Peyer's patch (tissue), 4 donors: ENCODE results near the gene MED22. TPM values are rescaled to one million over a fixed set of nuclear protein-coding genes. Genes with fewer than 3 reads are reported as not detected.
A peak's percentile ranks its signal among the peaks of the same experiment; 100 is the strongest.
"Not testable (repeated sequence)": the region's sequence is repeated elsewhere in the genome, so short reads cannot be mapped to it uniquely, and the experiment has no call there.

Experiments used
- DNase-seq, 3 donors: peaks; one replicate each; pipeline ENCODE4 v3.0.0-alpha.2; 2017 to 2019
- H3K27ac ChIP-seq, 4 donors: fragments of 200-600 bp; sonication (generic); one replicate each; pipeline ENCODE4 v1.5.1; 2016 to 2019
- H3K27me3 ChIP-seq, 2 donors: fragments of 200-600 bp; sonication (generic); one replicate each; pipeline ENCODE4 v1.5.1; 2019
- H3K36me3 ChIP-seq, 3 donors: fragments of 200-600 bp; sonication (generic); one replicate each; pipeline ENCODE4 v1.5.1; 2016 to 2019
- H3K4me1 ChIP-seq, 4 donors: fragments of 200-600 bp; sonication (generic); one replicate each; pipeline ENCODE4 v1.5.1; 2016 to 2019
- H3K4me3 ChIP-seq, 4 donors: fragments of 200-600 bp; sonication (generic); 1 replicate in 3 of 4; 2 replicates in 1 of 4; pipeline ENCODE4 v1.5.1; 2016 to 2019; ENCODE audit warnings: mild to moderate bottlenecking in 1 of 4
- H3K9me3 ChIP-seq, 4 donors: fragments of 200-600 bp; sonication (generic); one replicate each; pipeline ENCODE4 v1.5.1; 2016 to 2019; ENCODE audit warnings: mild to moderate bottlenecking in 1 of 4
- CTCF ChIP-seq, 6 experiments: fragments of 450-650 bp in 4 of 6; fragments of 200-600 bp in 2 of 6; sonication (generic) in 1 of 6; IDR thresholded peaks; one replicate each; pipeline ENCODE4 v1.5.1; 2017 to 2019; ENCODE audit warnings: antibody characterized with exemption in 6 of 6, mild to moderate bottlenecking in 3 of 6, moderate library complexity in 1 of 6
- POLR2A ChIP-seq, 2 donors: fragments of 450-650 bp; IDR thresholded peaks; one replicate each; pipeline ENCODE4 v1.5.1; 2017; ENCODE audit warnings: antibody characterized with exemption in 2 of 2, mild to moderate bottlenecking in 2 of 2, moderate library complexity in 2 of 2
- total RNA-seq, 4 donors: library from RNA; depleted of rRNA; stranded (reverse); fragments of >200 nt; gene quantifications; one replicate each; pipeline ENCODE4 v1.1.0, GENCODE V29; 2016

Gene MED22
- total RNA-seq, 4 donors from 2014 or later = 23.5 to 42.1 (median 31.2) TPM

- DNase-seq = peak in 2 of 3 donors; percentile 11 to 28
Observed at GRCh38 chr9:133320421-133320881, 27.5 kb downstream of the MED22 start.

GRCh38 chr9:133317551-133317950, 30.4 kb downstream of the MED22 start:
- H3K4me1 ChIP-seq, H3K36me3 ChIP-seq, H3K27ac ChIP-seq, H3K27me3 ChIP-seq, H3K9me3 ChIP-seq, H3K4me3 ChIP-seq: not testable (repeated sequence)
- DNase-seq = peak in 1 of 3 donors; percentile 32

More at GRCh38 chr9:133320421-133320881, 27.5 kb downstream of the MED22 start:
- TF ChIP-seq POLR2A (IDR thresholded peaks at IDR 0.05) = no peak
- TF ChIP-seq CTCF (IDR thresholded peaks at IDR 0.05) = no peak
- no peaks in the 10 kb centered on the region for H3K27me3 ChIP-seq
- H3K4me1 ChIP-seq = no peaks in the 10 kb centered on the region
- H3K36me3 ChIP-seq = no peaks in the 10 kb centered on the region
- H3K27ac ChIP-seq = no peak overlapping the region
- no peaks in the 10 kb centered on the region for H3K9me3 ChIP-seq
- H3K4me3 ChIP-seq = no peak overlapping the region

- Histone ChIP-seq H3K27ac (no peak overlapping the region), H3K4me3 (no peak overlapping the region), H3K9me3 (no peaks in the 10 kb centered on the region), H3K4me1 (no peaks in the 10 kb centered on the region), H3K36me3 (no peaks in the 10 kb centered on the region), H3K27me3 (no peaks in the 10 kb centered on the region)
- TF ChIP-seq POLR2A (IDR thresholded peaks at IDR 0.05) (no peak), CTCF (IDR thresholded peaks at IDR 0.05) (no peak)
- no peak for DNase-seq
Observed at GRCh38 chr9:133315997-133316396, 31.9 kb downstream of the MED22 start.

GRCh38 chr9:133309608-133310007, 38.3 kb downstream of the MED22 start:
- no peak for DNase-seq
- H3K4me1 ChIP-seq = no peaks in the 10 kb centered on the region
- H3K36me3 ChIP-seq = no peaks in the 10 kb centered on the region
- TF ChIP-seq POLR2A (IDR thresholded peaks at IDR 0.05) (no peak), CTCF (IDR thresholded peaks at IDR 0.05) (no peak)
- no peaks in the 10 kb centered on the region for H3K9me3 ChIP-seq
- no peaks in the 10 kb centered on the region for H3K27me3 ChIP-seq
- no peak overlapping the region for H3K4me3 ChIP-seq
- no peak overlapping the region for H3K27ac ChIP-seq

GRCh38 chr9:133307301-133307700, 40.6 kb downstream of the MED22 start:
- Histone ChIP-seq H3K27me3 (no peaks in the 10 kb centered on the region), H3K4me1 (no peaks in the 10 kb centered on the region), H3K4me3 (no peak overlapping the region), H3K9me3 (no peaks in the 10 kb centered on the region), H3K27ac (no peak overlapping the region), H3K36me3 (no peaks in the 10 kb centered on the region)
- TF ChIP-seq CTCF (IDR thresholded peaks at IDR 0.05) (no peak), POLR2A (IDR thresholded peaks at IDR 0.05) (no peak)
- no peak for DNase-seq

- no peak for DNase-seq
- H3K9me3 ChIP-seq = no peaks in the 10 kb centered on the region
- no peaks in the 10 kb centered on the region for H3K36me3 ChIP-seq
- no peak overlapping the region for H3K4me3 ChIP-seq
- H3K27me3 ChIP-seq = no peaks in the 10 kb centered on the region
- TF ChIP-seq POLR2A (IDR thresholded peaks at IDR 0.05) (no peak), CTCF (IDR thresholded peaks at IDR 0.05) (no peak)
- H3K27ac ChIP-seq = no peak overlapping the region
- no peaks in the 10 kb centered on the region for H3K4me1 ChIP-seq
Observed at GRCh38 chr9:133306242-133307204, 41.4 kb downstream of the MED22 start.
